RPMI8226 (cell line): ENCODE measurements around the gene DCC.

Experiments
- DNase-seq: peaks from one replicate; pipeline ENCODE4 v3.0.0-alpha.2; 2015

The DCC gene

DNA sequence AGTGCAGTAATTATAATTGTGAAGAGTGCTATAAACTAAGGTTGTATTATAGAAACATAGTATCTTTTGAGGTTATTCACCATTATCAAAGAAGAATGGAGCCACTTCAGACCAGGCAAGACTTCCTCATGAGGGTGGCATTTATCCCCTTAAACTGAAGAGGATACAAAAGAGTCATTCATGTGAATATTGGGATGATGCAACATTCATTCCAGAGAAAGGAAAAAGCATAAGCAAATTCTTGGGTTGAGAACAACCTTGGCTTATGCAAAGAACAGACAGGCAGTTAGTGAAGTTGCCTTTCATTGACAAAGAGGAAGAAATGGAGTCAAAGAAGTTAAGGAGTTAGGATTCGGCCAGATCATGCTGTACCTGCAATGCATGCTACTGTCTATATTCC lies 1201.9 kb downstream of the DCC start:
- no peak for DNase-seq

DNA sequence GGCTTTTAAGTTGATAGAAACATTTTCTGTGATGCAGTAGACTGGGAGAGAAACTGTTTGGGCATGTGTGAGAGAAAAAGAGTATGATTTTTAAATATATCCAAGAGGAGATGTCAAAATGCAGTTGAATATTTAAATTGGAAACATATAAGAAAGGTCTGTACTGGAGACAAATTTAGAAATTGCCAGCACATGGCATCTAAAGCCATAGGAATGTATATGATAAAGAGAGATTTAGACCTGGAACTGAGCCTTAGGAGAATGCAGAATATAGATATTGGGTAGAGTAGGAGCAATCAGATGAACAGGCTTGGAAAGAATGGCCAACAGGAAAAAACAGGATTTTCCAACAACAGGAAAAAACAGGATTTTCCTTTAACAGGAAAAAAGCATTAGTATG lies 1203.7 kb downstream of the DCC start:
- DNase-seq = no peak

DNA sequence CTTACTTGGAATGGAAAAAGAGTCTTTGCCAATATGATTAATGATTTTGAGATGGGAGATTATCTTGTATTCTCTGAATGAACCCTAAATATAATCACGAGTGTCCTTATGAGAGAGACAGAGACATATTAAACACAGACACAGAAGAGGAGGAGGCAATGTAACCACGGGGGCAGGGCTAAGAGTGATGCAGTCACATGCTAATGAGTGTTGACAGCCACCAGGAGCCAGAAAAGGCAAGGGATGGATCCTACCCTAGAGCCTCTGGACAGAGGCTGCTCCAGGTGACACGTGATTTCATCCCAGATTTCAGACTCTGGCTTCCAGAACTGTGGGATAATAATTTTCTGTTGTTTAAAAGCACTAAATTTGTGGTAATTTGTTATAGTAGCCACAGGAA lies 1204.9 kb downstream of the DCC start:
- no peak for DNase-seq

DNA sequence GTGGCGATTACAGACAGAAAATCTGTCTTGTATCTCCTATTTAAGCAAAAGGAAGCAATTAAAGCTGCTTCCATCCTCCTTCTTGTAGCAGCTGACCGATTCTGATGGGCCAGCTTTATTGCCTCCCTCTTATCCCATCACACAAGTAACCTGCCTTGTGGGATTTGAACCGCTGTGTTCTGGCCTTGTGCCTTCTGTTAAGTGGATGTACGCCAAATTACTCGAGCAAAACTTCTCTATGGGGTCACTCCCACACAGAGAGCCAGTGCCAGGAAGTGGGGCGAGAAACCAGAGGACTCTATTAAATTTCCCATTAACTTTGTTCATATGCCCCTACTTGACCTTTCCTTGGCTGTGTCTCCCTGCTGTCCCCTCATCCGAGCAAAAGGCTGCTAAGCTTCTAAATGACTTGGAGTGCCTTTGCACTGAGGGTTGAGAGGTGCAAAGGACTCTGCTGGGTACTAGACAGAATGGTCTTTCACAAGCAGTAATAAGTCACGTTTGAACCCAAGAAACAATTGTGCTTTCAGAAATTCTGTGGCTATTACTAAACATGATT lies 1212.0 kb downstream of the DCC start:
- DNase-seq = no peak

DNA sequence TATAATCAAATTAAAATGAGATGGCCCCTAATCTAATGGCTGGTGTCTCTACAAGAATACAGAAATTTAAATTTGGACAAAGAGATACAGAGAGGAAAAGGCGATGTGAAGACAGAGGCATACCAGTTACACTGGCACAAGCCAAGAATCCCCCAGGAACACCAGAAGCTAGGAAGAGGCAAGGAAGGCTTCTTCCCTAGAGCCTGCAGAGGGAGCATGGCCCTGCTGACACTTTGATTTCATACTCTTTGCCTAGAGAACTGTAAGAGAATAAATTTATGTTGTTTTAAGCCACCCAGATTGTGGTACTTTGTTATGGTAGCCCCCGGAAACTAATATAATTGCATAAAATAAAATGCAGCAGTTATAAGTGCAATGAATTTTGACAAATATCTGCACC lies 1213.0 kb downstream of the DCC start:
- DNase-seq = no peak

DNA sequence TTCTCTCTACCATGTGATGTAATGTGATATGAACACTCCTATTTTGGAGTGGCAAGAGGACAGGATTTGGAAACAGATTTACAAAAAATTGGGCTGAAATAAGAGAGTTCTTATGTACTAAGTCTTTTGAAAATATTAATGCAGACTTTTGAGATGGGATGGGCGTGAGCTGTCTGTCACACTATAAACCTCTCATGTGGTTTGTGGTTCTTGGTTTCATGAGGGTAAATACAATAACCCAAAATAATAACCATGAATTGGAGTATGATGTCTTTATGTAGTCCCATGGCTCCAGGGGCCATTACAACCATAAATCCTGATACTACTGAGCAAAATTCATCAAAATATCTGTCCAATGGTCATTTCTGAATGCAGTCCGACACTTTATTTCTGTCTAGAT lies 1216.5 kb downstream of the DCC start:
- no peak for DNase-seq

DNA sequence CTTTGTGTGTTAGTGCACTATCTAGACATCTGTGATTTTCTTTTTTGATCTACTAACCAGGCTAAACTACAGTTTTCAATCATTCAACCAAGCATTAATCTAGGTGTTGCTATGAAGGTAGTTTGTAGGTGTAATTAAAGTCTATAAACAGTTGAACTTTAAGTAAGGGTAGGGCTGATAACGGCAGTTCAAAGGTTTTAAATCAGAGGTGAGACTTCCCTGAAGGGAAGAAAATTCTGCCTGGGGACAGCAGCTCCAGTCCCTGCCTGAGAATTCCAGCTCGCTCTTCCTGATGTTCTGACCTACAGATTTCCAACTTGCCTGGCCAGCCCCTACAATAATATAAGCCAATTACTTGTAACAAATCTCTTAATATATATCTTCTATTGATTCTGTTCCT lies 1220.5 kb downstream of the DCC start:
- no peak for DNase-seq

DNA sequence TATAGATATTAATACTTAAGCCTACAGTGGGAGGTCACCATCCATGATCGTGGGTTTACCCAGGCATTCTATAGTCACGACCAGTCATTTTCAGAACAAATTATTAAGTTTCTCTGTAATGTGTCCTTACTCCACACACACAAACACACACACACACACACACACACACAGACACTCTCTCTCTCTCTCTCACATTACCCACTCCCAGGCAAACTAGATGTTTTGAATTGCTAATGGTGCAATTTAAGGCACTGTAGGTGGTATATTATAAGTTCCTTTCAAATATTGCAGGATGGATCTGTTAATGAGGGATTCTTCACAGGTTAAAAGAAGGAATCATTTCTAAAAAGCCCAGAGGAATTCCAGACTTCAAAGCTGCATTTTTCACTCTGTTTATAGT lies 1226.6 kb downstream of the DCC start:
- no peak for DNase-seq

DNA sequence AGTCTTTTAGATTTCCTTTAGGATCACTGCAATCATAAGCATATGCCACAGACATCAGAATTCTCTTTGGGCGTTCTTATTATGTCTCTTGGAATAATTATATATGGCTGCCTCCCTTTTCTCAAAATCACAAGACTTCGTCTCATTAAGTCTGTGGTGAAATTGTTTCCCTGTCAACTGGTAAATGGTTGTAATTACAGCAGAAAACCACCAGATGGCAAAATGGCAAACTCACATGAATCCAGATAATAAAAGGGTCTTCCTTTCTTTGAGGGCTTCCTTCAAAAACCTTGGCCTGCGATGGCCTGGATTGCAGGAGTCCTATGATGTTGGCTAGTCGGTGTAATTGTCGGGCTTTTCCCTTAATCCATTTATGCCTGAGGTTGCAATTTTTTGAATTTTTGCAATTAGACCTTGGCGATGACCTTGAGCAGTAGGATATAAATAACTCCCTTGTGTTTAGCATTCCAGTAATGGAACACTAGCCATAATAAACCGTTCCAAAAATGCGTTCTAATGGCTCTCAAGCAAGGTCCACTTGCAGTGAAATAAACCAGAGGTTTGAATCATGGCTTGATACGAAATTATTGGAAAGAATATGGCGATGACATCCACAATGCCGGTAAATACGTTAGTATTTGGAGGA lies 1228.1 kb downstream of the DCC start:
- DNase-seq = peak; percentile 26
